GM19467 (cell line): Measurements from ENCODE around the gene ARID1B.

Experiments used
- ATAC-seq: cut with Tn5 transposase; IDR thresholded peaks from one replicate; pipeline ENCODE4 v1.9.1; 2021; ENCODE audit warnings: mild to moderate bottlenecking, moderate library complexity; ENCODE audit not compliant: unreplicated experiment

The ARID1B gene

GRCh38 chr6:157013649-157014304 lies 236.6 kb downstream of the ARID1B start:
- ATAC-seq, result no peak

- ATAC-seq, result no peak
Measured at GRCh38 chr6:157014871-157015270, 237.7 kb downstream of the ARID1B start.

GRCh38 chr6:157017022-157017421 lies 239.8 kb downstream of the ARID1B start:
- ATAC-seq, result no peak

- no peak for ATAC-seq
Measured at GRCh38 chr6:157017861-157018260, 240.7 kb downstream of the ARID1B start.

- no peak for ATAC-seq
Measured at GRCh38 chr6:157019115-157019641, 242.0 kb downstream of the ARID1B start.

GRCh38 chr6:157019733-157020132 lies 242.6 kb downstream of the ARID1B start:
- ATAC-seq, result no peak

- no peak for ATAC-seq
Measured at GRCh38 chr6:157020398-157020797, 243.2 kb downstream of the ARID1B start.

- ATAC-seq, result peak; percentile 43
Measured at GRCh38 chr6:157020881-157021343, 243.7 kb downstream of the ARID1B start.

GRCh38 chr6:157021344-157021992 lies 244.3 kb downstream of the ARID1B start:
- peak; percentile 68 for ATAC-seq

GRCh38 chr6:157021993-157022740 lies 245.0 kb downstream of the ARID1B start:
- ATAC-seq, result peak; percentile 41

GRCh38 chr6:157023958-157024357 lies 246.8 kb downstream of the ARID1B start:
- no peak for ATAC-seq

- no peak for ATAC-seq
Measured at GRCh38 chr6:157024745-157025144, 247.6 kb downstream of the ARID1B start.

- ATAC-seq, result no peak
Measured at GRCh38 chr6:157025437-157025836, 248.3 kb downstream of the ARID1B start.

GRCh38 chr6:157029980-157030690 lies 253.0 kb downstream of the ARID1B start:
- no peak for ATAC-seq

GRCh38 chr6:157030755-157031154 lies 253.6 kb downstream of the ARID1B start:
- ATAC-seq, result no peak

GRCh38 chr6:157032923-157033322 lies 255.7 kb downstream of the ARID1B start:
- ATAC-seq, result no peak

- ATAC-seq, result no peak
Measured at GRCh38 chr6:157033428-157034140, 256.4 kb downstream of the ARID1B start.

GRCh38 chr6:157034436-157035230 lies 257.5 kb downstream of the ARID1B start:
- ATAC-seq, result no peak

- no peak for ATAC-seq
Measured at GRCh38 chr6:157035546-157035945, 258.4 kb downstream of the ARID1B start.
